ENCODE measurements around the gene SMAD2. TPM values are rescaled to one million over a fixed set of nuclear protein-coding genes. Genes with fewer than 3 reads are reported as not detected.

The SMAD2 gene
- total and polyA plus RNA-seq, 2 of the 8 experiments (the other 6 are each of a cell fraction or from before 2014, with no cell fraction given) = 28.4 to 124 TPM

GRCh38 chr18:47926101-47926850, 4.2 kb downstream of the SMAD2 start (continued):
- TF ChIP-seq ATF2 (IDR thresholded peaks at IDR 0.05; ENCODE audit: low read length) = no peak
- no peak for TF ChIP-seq CREB1 (IDR thresholded peaks at IDR 0.05)
- TF ChIP-seq GTF2F1 (IDR thresholded peaks at IDR 0.05; ENCODE audit: borderline replicate concordance, low read depth, low read length) = no peak
- TF ChIP-seq BCL11A (IDR thresholded peaks at IDR 0.05; ENCODE audit: low read depth in 2 of 2, low read length in 2 of 2) = no peak
- TF ChIP-seq KDM1A (IDR thresholded peaks at IDR 0.05; ENCODE audit: borderline replicate concordance, low read length) = no peak
- no peak for TF ChIP-seq GABPA (IDR thresholded peaks at IDR 0.05; ENCODE audit: borderline replicate concordance, insufficient read depth, low read length)
